Measurements from ENCODE around the gene PKD1.

DNA sequence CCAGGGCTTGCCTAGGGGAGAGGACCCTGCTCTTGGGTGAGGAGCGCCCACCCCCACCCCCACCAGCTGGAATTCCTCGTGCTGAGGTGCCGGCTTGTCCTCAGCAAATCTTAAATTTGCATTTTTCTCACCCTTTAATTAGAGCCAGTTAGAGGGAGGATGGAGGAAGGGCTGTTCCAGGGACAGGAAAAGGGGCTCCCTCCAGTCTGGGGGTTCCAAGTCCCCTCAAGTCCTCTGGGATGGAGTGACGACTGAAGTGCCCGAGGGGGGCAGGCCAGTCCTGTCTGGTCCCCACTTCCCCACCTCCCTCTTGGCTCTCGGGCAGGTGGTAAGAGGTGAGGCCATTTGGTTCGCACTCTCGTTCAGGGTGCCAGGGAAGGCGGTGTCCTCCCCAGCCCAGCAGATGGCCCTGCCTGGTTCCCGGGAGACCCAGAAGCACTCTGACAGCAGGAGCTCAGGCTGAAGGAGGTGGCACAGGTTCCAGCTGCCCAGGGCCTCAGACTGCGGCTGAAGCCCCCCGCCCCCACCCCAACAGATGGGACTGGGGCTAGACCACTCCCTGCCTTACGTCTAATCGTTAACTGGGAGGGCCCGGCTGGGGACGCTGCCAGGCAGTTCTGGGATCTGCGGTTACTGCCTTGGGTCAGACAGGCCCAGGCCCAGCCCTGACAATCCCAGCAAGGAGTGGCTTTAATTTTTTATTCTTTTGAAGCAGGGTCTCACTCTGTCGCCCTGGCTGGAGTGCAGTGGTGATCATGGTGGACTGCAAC, 14.9 kb upstream of the PKD1 start:
- TF ChIP-seq, protein P1, sequence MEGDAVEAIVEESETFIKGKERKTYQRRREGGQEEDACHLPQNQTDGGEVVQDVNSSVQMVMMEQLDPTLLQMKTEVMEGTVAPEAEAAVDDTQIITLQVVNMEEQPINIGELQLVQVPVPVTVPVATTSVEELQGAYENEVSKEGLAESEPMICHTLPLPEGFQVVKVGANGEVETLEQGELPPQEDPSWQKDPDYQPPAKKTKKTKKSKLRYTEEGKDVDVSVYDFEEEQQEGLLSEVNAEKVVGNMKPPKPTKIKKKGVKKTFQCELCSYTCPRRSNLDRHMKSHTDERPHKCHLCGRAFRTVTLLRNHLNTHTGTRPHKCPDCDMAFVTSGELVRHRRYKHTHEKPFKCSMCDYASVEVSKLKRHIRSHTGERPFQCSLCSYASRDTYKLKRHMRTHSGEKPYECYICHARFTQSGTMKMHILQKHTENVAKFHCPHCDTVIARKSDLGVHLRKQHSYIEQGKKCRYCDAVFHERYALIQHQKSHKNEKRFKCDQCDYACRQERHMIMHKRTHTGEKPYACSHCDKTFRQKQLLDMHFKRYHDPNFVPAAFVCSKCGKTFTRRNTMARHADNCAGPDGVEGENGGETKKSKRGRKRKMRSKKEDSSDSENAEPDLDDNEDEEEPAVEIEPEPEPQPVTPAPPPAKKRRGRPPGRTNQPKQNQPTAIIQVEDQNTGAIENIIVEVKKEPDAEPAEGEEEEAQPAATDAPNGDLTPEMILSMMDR (IDR thresholded peaks at IDR 0.05), result no peak
- no peak for TF ChIP-seq ZFX (IDR thresholded peaks at IDR 0.05; ENCODE audit: borderline replicate concordance)
